ENCODE measurements around the gene CCDC60. TPM values are rescaled to one million over a fixed set of nuclear protein-coding genes. Genes with fewer than 3 reads are reported as not detected.

The CCDC60 gene
- total RNA-seq, 1 donor from 2014 or later = not detected

Other genes with a start within 250 kb of the CCDC60 start
- not detected in 2 replicates for gene HSPB8, start 155.8 kb upstream of the CCDC60 start, total RNA-seq